Activated CD4-positive, alpha-beta T cell treated with anti-CD3 and anti-CD28 coated beads for 24 hours (primary cell): ENCODE data around the gene PXDC1.

Experiments used
- DNase-seq, 2 donors: peaks; one replicate each; pipeline ENCODE4 v3.0.0-alpha.2; 2020; ENCODE audit warnings: low read depth in 2 of 2

Gene PXDC1

GRCh38 chr6:3751077-3751729 lies at the start of gene PXDC1:
TSS of gene PXDC1 (minus strand) at chr6:3751713. CDS start at chr6:3751531, 182 bp downstream.
- no peak for DNase-seq

- no peak for DNase-seq
Measured at GRCh38 chr6:3800850-3801591, 49.5 kb upstream of the PXDC1 start.

GRCh38 chr6:3799719-3800118 lies 48.2 kb upstream of the PXDC1 start:
- no peak for DNase-seq

GRCh38 chr6:3798055-3798919 lies 46.8 kb upstream of the PXDC1 start:
- no peak for DNase-seq

- DNase-seq, result no peak
Measured at GRCh38 chr6:3797231-3798054, 45.9 kb upstream of the PXDC1 start.

- no peak for DNase-seq
Measured at GRCh38 chr6:3796719-3797041, 45.2 kb upstream of the PXDC1 start.

- DNase-seq, result no peak
Measured at GRCh38 chr6:3795836-3796718, 44.6 kb upstream of the PXDC1 start.

GRCh38 chr6:3794092-3794491 lies 42.6 kb upstream of the PXDC1 start:
- DNase-seq, result no peak

- no peak for DNase-seq
Measured at GRCh38 chr6:3793545-3793944, 42.0 kb upstream of the PXDC1 start.

- no peak for DNase-seq
Measured at GRCh38 chr6:3791526-3792203, 40.2 kb upstream of the PXDC1 start.

- DNase-seq, result no peak
Measured at GRCh38 chr6:3789896-3790558, 38.5 kb upstream of the PXDC1 start.

GRCh38 chr6:3789018-3789895 lies 37.7 kb upstream of the PXDC1 start:
- DNase-seq, result no peak

GRCh38 chr6:3788408-3789017 lies 37.0 kb upstream of the PXDC1 start:
- DNase-seq, result no peak

- no peak for DNase-seq
Measured at GRCh38 chr6:3786141-3786540, 34.6 kb upstream of the PXDC1 start.

GRCh38 chr6:3785745-3786098 lies 34.2 kb upstream of the PXDC1 start:
- DNase-seq, result no peak

- DNase-seq, result no peak
Measured at GRCh38 chr6:3784885-3785744, 33.6 kb upstream of the PXDC1 start.

- no peak for DNase-seq
Measured at GRCh38 chr6:3784423-3784822, 32.9 kb upstream of the PXDC1 start.
